Adrenal gland (tissue), 5 donors: ENCODE measurements around the gene CATSPERZ.

ENCODE experiments used
- CTCF ChIP-seq, 6 experiments: fragments of 450-650 bp in 4 of 6; fragments of 200-600 bp in 2 of 6; sonication (generic) in 1 of 6; IDR thresholded peaks; 1 replicate in 5 of 6; 2 replicates in 1 of 6; pipeline versions ENCODE4 v1.5.1 to v1.8.0; 2016 to 2021; ENCODE audit warnings: antibody characterized with exemption in 6 of 6, mild to moderate bottlenecking in 2 of 6, moderate library complexity in 1 of 6
- POLR2A ChIP-seq, 2 donors: fragments of 450-650 bp; IDR thresholded peaks; one replicate each; pipeline ENCODE4 v1.6.1; 2017; ENCODE audit warnings: antibody characterized with exemption in 2 of 2, mild to moderate bottlenecking in 2 of 2, moderate library complexity in 1 of 2
- donor health status: DM: no; HTN: no; CAD: no.

- TF ChIP-seq CTCF (IDR thresholded peaks at IDR 0.05) (no peak), POLR2A (IDR thresholded peaks at IDR 0.05) (no peak)
These were observed 22.7 kb downstream of the CATSPERZ start for GRCh38 chr11:64322925-64323260.
